Suprapubic skin (tissue), 4 donors: ENCODE measurements around the gene PPP4R3C. TPM values are rescaled to one million over a fixed set of nuclear protein-coding genes. Genes with fewer than 3 reads are reported as not detected.

Experiments
- DNase-seq, 2 donors: peaks; one replicate each; pipeline ENCODE4 v3.0.0-alpha.2; 2019; ENCODE audit warnings: low spot score in 2 of 2
- H3K27ac ChIP-seq: fragments of 200-600 bp; sonication (generic); one replicate; pipeline ENCODE4 v1.5.1; 2019
- H3K27me3 ChIP-seq: fragments of 200-600 bp; sonication (generic); one replicate; pipeline ENCODE4 v1.5.1; 2019
- H3K36me3 ChIP-seq: fragments of 200-600 bp; sonication (generic); one replicate; pipeline ENCODE4 v1.5.1; 2019
- H3K4me1 ChIP-seq: fragments of 200-600 bp; sonication (generic); one replicate; pipeline ENCODE4 v1.5.1; 2019
- H3K4me3 ChIP-seq: fragments of 200-600 bp; sonication (generic); one replicate; pipeline ENCODE4 v1.5.1; 2019; ENCODE audit warnings: mild to moderate bottlenecking
- H3K9me3 ChIP-seq: fragments of 200-600 bp; sonication (generic); one replicate; pipeline ENCODE4 v1.5.1; 2019
- EP300 ChIP-seq: sonication (generic); formaldehyde crosslinking; IDR thresholded peaks from one replicate; pipeline ENCODE4 v1.6.1; 2017; ENCODE audit warnings: antibody characterized with exemption
- POLR2A ChIP-seq, 2 donors: fragments of 450-650 bp; IDR thresholded peaks; one replicate each; pipeline ENCODE4 v1.6.1; 2017; ENCODE audit warnings: antibody characterized with exemption in 2 of 2, mild to moderate bottlenecking in 2 of 2, moderate library complexity in 2 of 2
- POLR2AphosphoS5 ChIP-seq, 3 donors: sonication (generic); formaldehyde crosslinking; IDR thresholded peaks; one replicate each; pipeline ENCODE4 v1.6.1; 2017; ENCODE audit warnings: antibody characterized with exemption in 3 of 3
- WGBS: methylation state at CpG from one replicate; pipeline ENCODE4 v1.1.5; 2018; 5-methylcytosine and 5-hydroxymethylcytosine counted together
- total RNA-seq, 4 donors: library from RNA; depleted of rRNA; stranded (reverse); fragments of >200 nt; gene quantifications; one replicate each; pipeline ENCODE4 v1.1.0, GENCODE V29; 2016
- TF ChIP-seq, protein P1 (sequence below), 2 donors: fragments of 200-600 bp in 1 of 2; fragments of 450-650 bp in 1 of 2; sonication (generic) in 1 of 2; IDR thresholded peaks; one replicate each; pipeline ENCODE4 v1.5.1; 2016 to 2019; ENCODE audit warnings: antibody characterized with exemption in 2 of 2, mild to moderate bottlenecking in 1 of 2, moderate library complexity in 1 of 2

PPP4R3C gene
- total RNA-seq, 4 donors from 2014 or later: not detected

DNA sequence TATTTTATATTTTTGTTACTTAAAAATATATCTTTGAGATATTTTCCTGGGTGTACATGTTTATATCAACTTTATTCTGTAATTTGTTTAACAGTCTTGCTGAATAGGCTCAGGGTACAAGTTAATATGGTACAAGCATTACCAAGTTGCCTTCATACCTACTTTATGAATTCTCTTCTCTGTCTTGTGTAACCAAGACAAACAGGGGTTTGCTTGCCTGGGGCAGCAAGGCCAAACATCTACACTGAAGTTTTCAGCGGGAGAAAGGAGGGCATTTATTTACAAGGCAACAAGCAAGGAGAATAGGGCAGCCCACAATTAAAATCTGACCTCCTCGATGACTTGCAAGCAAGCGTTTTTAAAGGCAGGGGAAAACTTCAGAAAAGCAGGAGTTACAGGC is 24.2 kb downstream of the PPP4R3C start:
- Histone ChIP-seq H3K4me3 (no peak overlapping the region), H3K36me3 (no peaks in the 10 kb centered on the region), H3K27ac (no peak overlapping the region), H3K4me1 (no peaks in the 10 kb centered on the region), H3K27me3 (no peaks in the 10 kb centered on the region), H3K9me3 (no peaks in the 10 kb centered on the region)
- 57% methylated on average over 3 of the region's 3 CpGs for WGBS
- no peak for DNase-seq
- TF ChIP-seq POLR2AphosphoS5 (IDR thresholded peaks at IDR 0.05) (no peak), EP300 (no peak), POLR2A (IDR thresholded peaks at IDR 0.05) (no peak)
- TF ChIP-seq, protein P1, sequence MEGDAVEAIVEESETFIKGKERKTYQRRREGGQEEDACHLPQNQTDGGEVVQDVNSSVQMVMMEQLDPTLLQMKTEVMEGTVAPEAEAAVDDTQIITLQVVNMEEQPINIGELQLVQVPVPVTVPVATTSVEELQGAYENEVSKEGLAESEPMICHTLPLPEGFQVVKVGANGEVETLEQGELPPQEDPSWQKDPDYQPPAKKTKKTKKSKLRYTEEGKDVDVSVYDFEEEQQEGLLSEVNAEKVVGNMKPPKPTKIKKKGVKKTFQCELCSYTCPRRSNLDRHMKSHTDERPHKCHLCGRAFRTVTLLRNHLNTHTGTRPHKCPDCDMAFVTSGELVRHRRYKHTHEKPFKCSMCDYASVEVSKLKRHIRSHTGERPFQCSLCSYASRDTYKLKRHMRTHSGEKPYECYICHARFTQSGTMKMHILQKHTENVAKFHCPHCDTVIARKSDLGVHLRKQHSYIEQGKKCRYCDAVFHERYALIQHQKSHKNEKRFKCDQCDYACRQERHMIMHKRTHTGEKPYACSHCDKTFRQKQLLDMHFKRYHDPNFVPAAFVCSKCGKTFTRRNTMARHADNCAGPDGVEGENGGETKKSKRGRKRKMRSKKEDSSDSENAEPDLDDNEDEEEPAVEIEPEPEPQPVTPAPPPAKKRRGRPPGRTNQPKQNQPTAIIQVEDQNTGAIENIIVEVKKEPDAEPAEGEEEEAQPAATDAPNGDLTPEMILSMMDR (IDR thresholded peaks at IDR 0.05): no peak

DNA sequence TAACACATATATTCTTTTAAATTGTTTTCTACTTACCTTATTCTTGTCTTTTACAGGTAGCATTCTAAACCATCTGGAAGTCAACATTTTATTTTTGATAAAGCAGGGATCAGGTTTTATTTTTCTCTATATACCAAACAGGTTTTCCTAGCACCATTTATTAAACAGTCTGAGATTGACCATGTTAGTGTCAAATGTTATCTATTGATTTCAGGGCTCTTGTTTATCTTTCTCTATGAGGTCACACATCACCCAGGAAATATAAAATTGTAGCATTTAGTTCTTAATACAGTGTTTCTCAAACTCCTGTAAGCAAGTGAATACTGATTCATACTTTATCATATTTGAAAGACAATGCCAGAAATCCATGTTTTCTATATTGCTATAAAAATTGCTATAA is 28.1 kb downstream of the PPP4R3C start:
- Histone ChIP-seq H3K4me3 (no peak overlapping the region), H3K27ac (no peak overlapping the region), H3K4me1 (no peaks in the 10 kb centered on the region), H3K36me3 (no peaks in the 10 kb centered on the region), H3K27me3 (no peaks in the 10 kb centered on the region), H3K9me3 (no peaks in the 10 kb centered on the region)
- no peak for DNase-seq
- TF ChIP-seq EP300 (no peak), POLR2A (IDR thresholded peaks at IDR 0.05) (no peak), POLR2AphosphoS5 (IDR thresholded peaks at IDR 0.05) (no peak)
- TF ChIP-seq, protein P1 (IDR thresholded peaks at IDR 0.05): no peak

Other genes with a start within 250 kb of the PPP4R3C start
- not detected for gene DCAF8L2, start 127.0 kb upstream of the PPP4R3C start, total RNA-seq